ENCODE data around the gene TPRG1. TPM values are rescaled to one million over a fixed set of nuclear protein-coding genes. Genes with fewer than 3 reads are reported as not detected.

The TPRG1 gene
- total and polyA plus RNA-seq, 2 of the 4 experiments (the other 2 are of a cell fraction): 0.17 TPM; not detected in 1

- TF ChIP-seq NFE2L2 (IDR thresholded peaks at IDR 0.05; ENCODE audit: low read depth, low read length) (no peak), SMC3 (IDR thresholded peaks at IDR 0.05; ENCODE audit: low read depth, low read length) (no peak), RAD21 (IDR thresholded peaks at IDR 0.05; ENCODE audit: low read length) (no peak), CTCF (conservative IDR thresholded peaks at IDR 0.05; ENCODE audit: low read depth, low read length) (no peak), MAFK (IDR thresholded peaks at IDR 0.05; ENCODE audit: low read depth, low read length) (no peak), BHLHE40 (IDR thresholded peaks at IDR 0.05; ENCODE audit: low read depth, low read length) (no peak), RCOR1 (IDR thresholded peaks at IDR 0.05; ENCODE audit: insufficient replicate concordance, low read length) (no peak), RFX5 (IDR thresholded peaks at IDR 0.05; ENCODE audit: low read depth, low read length) (no peak), CHD1 (IDR thresholded peaks at IDR 0.05; ENCODE audit: low read depth, low read length) (no peak), FOS (IDR thresholded peaks at IDR 0.05; ENCODE audit: low read depth, low read length) (no peak), MAZ (IDR thresholded peaks at IDR 0.05; ENCODE audit: borderline replicate concordance, low read depth, low read length) (no peak)
- 90% methylated on average over 2 of the region's 5 CpGs; no CpG with 5 or more reads in 1 of the 2 experiments for WGBS, 2 experiments (ENCODE audit: extremely low coverage in 2 of 2, insufficient read length in 1 of 2)
- dilution Hi-C loops (cut with HindIII; ENCODE audit: low sequenced_read_pairs, unreplicated experiment): no loop called here
These were observed 23.5 kb downstream of the TPRG1 start for GRCh38 chr3:189195302-189195701.

More at GRCh38 chr3:189195302-189195701, 23.5 kb downstream of the TPRG1 start:
- Histone ChIP-seq H3K4me1 (ENCODE audit: control insufficient read depth, insufficient read depth, low read length) (no peaks in the 10 kb centered on the region), H3K4ac (ENCODE audit: low read depth, low read length) (no peak overlapping the region), H3K9me3 (ENCODE audit: control insufficient read depth, insufficient read depth, low read length) (peaks cover 4% of the 10 kb centered on the region; the same call in 1 of the 2 replicates), H4K5ac (ENCODE audit: low read depth, low read length) (no peak overlapping the region), H2BK120ac (ENCODE audit: low read depth, low read length) (no peak overlapping the region), H2AFZ (replicated peaks; ENCODE audit: low read length, poor library complexity) (no peak overlapping the region), H4K8ac (ENCODE audit: low read depth in 2 of 2, low read length in 2 of 2) (no peak overlapping the region), H2AK5ac (ENCODE audit: low read depth, low read length) (no peak overlapping the region), H3K56ac (ENCODE audit: extremely low read depth, insufficient read depth, low read length) (no peak overlapping the region), H3K36me3 (ENCODE audit: control insufficient read depth, insufficient read depth, low read length) (no peaks in the 10 kb centered on the region), H3K23ac (ENCODE audit: low read depth, low read length) (no peak overlapping the region), H3K9me1 (ENCODE audit: insufficient read depth, low read length) (no peaks in the 10 kb centered on the region), H3K27ac (ENCODE audit: insufficient read depth, low read length) (no peak overlapping the region), H2BK15ac (ENCODE audit: low read depth, low read length) (no peak overlapping the region), H3K27me3 (ENCODE audit: control insufficient read depth, insufficient read depth, low read length) (no peaks in the 10 kb centered on the region; the same call in 1 of the 2 replicates), H3K79me1 (ENCODE audit: low read depth in 1 of 2, low read length in 2 of 2) (no peaks in the 10 kb centered on the region), H4K20me1 (ENCODE audit: insufficient read depth, low read length) (no peaks in the 10 kb centered on the region), H2BK5ac (ENCODE audit: low read depth, low read length, poor library complexity, severe bottlenecking) (no peak overlapping the region), H4K91ac (ENCODE audit: insufficient read depth, low read depth, low read length) (no peak overlapping the region), H3K9ac (ENCODE audit: low read depth, low read length) (no peak overlapping the region), H3K14ac (replicated peaks; ENCODE audit: low read depth, low read length) (no peak overlapping the region), H2AK9ac (replicated peaks; ENCODE audit: low read depth, low read length, poor library complexity) (no peak overlapping the region), H2BK20ac (ENCODE audit: low read depth, low read length) (no peak overlapping the region), H3K4me3 (ENCODE audit: insufficient read depth, low read depth, low read length) (no peak overlapping the region), H3K4me2 (ENCODE audit: low read depth, low read length) (no peak overlapping the region), H3K18ac (ENCODE audit: low read depth, low read length) (no peak overlapping the region)
- no peak for DNase-seq
- ATAC-seq (ENCODE audit: low read depth): no peak
- in situ Hi-C loops (cut with MboI; ENCODE audit: low sequenced_read_pairs) (no loop called here), intact Hi-C loops (cut with micrococcal nuclease) (no loop called here)
- ChIA-PET POLR2A (ENCODE audit: unreplicated experiment) (no interaction called here), CTCF (interaction anchor here (0.6 to 1.1 kb wide), 2 partner anchors 9 to 10 kb away, joined by 3 read pairs; no protein-coding TSS in a partner anchor)
- BruUV-seq (replicated peaks): no TSS peak
